GM23248 (cell line): Measurements from ENCODE around the gene ANKRD65.

Experiments
- EZH2 ChIP-seq: fragments of 200-600 bp; sonication (generic); IDR thresholded peaks from 2 replicates; pipeline ENCODE4 v1.6.1; 2018; ENCODE audit warnings: antibody characterized with exemption, mild to moderate bottlenecking; ENCODE audit not compliant: insufficient read depth, poor library complexity, severe bottlenecking
- EZH2phosphoT487 ChIP-seq: fragments of 200-600 bp; sonication (generic); IDR thresholded peaks from 2 replicates; pipeline ENCODE4 v1.6.1; 2018; ENCODE audit warnings: antibody characterized with exemption, moderate library complexity, mild to moderate bottlenecking, low read depth; ENCODE audit not compliant: insufficient read depth

GRCh38 chr1:1439546-1440261, 18.6 kb upstream of the ANKRD65 start:
- TF ChIP-seq EZH2phosphoT487 = no peak
- TF ChIP-seq EZH2 = no peak
